KMS-11 (cell line): ENCODE measurements around the gene MYOZ3.

Source experiments
- H2AFZ ChIP-seq: fragments of 200-600 bp; sonication (generic); 2 replicates; pipeline ENCODE4 v1.6.1; 2016; ENCODE audit warnings: antibody characterized with exemption, mixed run types, low read depth
- H3K27ac ChIP-seq: fragments of 200-600 bp; sonication (generic); 2 replicates; pipeline ENCODE4 v1.6.1; 2016; ENCODE audit warnings: mild to moderate bottlenecking, mixed run types
- H3K27me3 ChIP-seq: fragments of 200-600 bp; sonication (generic); 2 replicates; pipeline ENCODE4 v1.6.1; 2017; ENCODE audit warnings: mild to moderate bottlenecking, low read depth, mixed run types, moderate library complexity; ENCODE audit not compliant: insufficient read depth
- H3K36me3 ChIP-seq: fragments of 200-600 bp; sonication (generic); 2 replicates; pipeline ENCODE4 v1.6.1; 2017; ENCODE audit warnings: mild to moderate bottlenecking, mixed run types; ENCODE audit not compliant: insufficient read depth
- H3K4me1 ChIP-seq: fragments of 200-600 bp; sonication (generic); 2 replicates; pipeline ENCODE4 v1.6.1; 2016; ENCODE audit warnings: mild to moderate bottlenecking, low read depth, mixed run types; ENCODE audit not compliant: poor library complexity, severe bottlenecking
- H3K4me2 ChIP-seq: fragments of 200-600 bp; sonication (generic); 2 replicates; pipeline ENCODE4 v1.7.0; 2016; ENCODE audit warnings: mild to moderate bottlenecking, mixed run types
- H3K4me3 ChIP-seq: fragments of 200-600 bp; sonication (generic); IDR thresholded peaks from 2 replicates; pipeline ENCODE4 v1.6.1; 2017; ENCODE audit warnings: low read depth, low read length, mixed read lengths; ENCODE audit not compliant: insufficient read depth
- H3K79me2 ChIP-seq: fragments of 200-600 bp; sonication (generic); 2 replicates; pipeline ENCODE4 v1.6.1; 2016; ENCODE audit warnings: low read depth, mixed run types; ENCODE audit not compliant: insufficient read depth
- H3K9ac ChIP-seq: fragments of 200-600 bp; sonication (generic); 2 replicates; pipeline ENCODE4 v1.6.1; 2016; ENCODE audit warnings: mild to moderate bottlenecking, mixed run types
- H4K20me1 ChIP-seq: fragments of 200-600 bp; sonication (generic); 2 replicates; pipeline ENCODE4 v1.6.1; 2016; ENCODE audit warnings: mild to moderate bottlenecking, mixed run types; ENCODE audit not compliant: insufficient read depth
- TF ChIP-seq, protein P1 (sequence below): fragments of 200-600 bp; sonication (generic); conservative IDR thresholded peaks from 2 replicates; pipeline ENCODE4 v1.6.1; 2017; ENCODE audit warnings: low read depth, mild to moderate bottlenecking, antibody characterized with exemption, low read length, moderate library complexity, mixed read lengths

Gene MYOZ3

GRCh38 chr5:150628936-150629485 lies 32.0 kb upstream of the MYOZ3 start:
- H3K27ac ChIP-seq = no peak overlapping the region
- H3K36me3 ChIP-seq = no peaks in the 10 kb centered on the region
- no peaks in the 10 kb centered on the region for H3K27me3 ChIP-seq
- no peak overlapping the region for H3K9ac ChIP-seq
- no peaks in the 10 kb centered on the region for H4K20me1 ChIP-seq
- H3K4me2 ChIP-seq = no peak overlapping the region
- no peaks in the 10 kb centered on the region for H3K79me2 ChIP-seq
- no peak overlapping the region for H2AFZ ChIP-seq
- TF ChIP-seq, protein P1, sequence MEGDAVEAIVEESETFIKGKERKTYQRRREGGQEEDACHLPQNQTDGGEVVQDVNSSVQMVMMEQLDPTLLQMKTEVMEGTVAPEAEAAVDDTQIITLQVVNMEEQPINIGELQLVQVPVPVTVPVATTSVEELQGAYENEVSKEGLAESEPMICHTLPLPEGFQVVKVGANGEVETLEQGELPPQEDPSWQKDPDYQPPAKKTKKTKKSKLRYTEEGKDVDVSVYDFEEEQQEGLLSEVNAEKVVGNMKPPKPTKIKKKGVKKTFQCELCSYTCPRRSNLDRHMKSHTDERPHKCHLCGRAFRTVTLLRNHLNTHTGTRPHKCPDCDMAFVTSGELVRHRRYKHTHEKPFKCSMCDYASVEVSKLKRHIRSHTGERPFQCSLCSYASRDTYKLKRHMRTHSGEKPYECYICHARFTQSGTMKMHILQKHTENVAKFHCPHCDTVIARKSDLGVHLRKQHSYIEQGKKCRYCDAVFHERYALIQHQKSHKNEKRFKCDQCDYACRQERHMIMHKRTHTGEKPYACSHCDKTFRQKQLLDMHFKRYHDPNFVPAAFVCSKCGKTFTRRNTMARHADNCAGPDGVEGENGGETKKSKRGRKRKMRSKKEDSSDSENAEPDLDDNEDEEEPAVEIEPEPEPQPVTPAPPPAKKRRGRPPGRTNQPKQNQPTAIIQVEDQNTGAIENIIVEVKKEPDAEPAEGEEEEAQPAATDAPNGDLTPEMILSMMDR = no peak
- no peak overlapping the region for H3K4me3 ChIP-seq
- peaks cover 12% of the 10 kb centered on the region for H3K4me1 ChIP-seq

GRCh38 chr5:150630016-150630415 lies 31.0 kb upstream of the MYOZ3 start:
- no peaks in the 10 kb centered on the region for H4K20me1 ChIP-seq
- no peak overlapping the region for H3K9ac ChIP-seq
- no peak overlapping the region for H3K4me2 ChIP-seq
- no peaks in the 10 kb centered on the region for H3K27me3 ChIP-seq
- H3K27ac ChIP-seq = no peak overlapping the region
- no peak overlapping the region for H3K4me3 ChIP-seq
- TF ChIP-seq, protein P1 = no peak
- H3K36me3 ChIP-seq = no peaks in the 10 kb centered on the region
- H2AFZ ChIP-seq = no peak overlapping the region
- no peaks in the 10 kb centered on the region for H3K79me2 ChIP-seq
- H3K4me1 ChIP-seq = peaks cover 12% of the 10 kb centered on the region

GRCh38 chr5:150630461-150631325 lies 30.4 kb upstream of the MYOZ3 start:
- no peaks in the 10 kb centered on the region for H4K20me1 ChIP-seq
- no peak overlapping the region for H3K4me2 ChIP-seq
- no peak overlapping the region for H3K27ac ChIP-seq
- H3K36me3 ChIP-seq = no peaks in the 10 kb centered on the region
- H3K4me3 ChIP-seq = no peak overlapping the region
- TF ChIP-seq, protein P1 = no peak
- H3K79me2 ChIP-seq = no peaks in the 10 kb centered on the region
- H3K27me3 ChIP-seq = no peaks in the 10 kb centered on the region
- peaks cover 8% of the 10 kb centered on the region for H3K4me1 ChIP-seq
- H2AFZ ChIP-seq = no peak overlapping the region
- H3K9ac ChIP-seq = no peak overlapping the region

DNA sequence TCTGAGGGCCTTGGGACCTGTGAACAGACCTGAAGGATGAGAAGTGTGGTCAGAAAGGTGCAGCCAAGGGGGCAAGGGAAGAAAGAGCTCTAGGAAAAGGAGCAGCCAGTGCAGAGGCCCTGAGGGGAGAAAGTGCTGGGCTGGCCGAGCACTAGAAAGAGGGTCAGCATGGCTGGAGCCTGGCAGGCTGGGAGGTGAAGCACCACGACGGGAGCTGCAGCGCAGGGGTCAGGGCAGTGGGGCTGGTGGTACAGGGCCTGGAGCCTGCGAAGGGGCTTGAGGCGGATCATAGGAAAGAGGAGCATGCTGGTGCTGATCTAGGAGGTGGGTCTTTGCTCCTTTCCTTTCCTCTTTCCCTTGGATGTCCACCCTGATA lies 29.7 kb upstream of the MYOZ3 start:
- no peaks in the 10 kb centered on the region for H4K20me1 ChIP-seq
- no peak overlapping the region for H2AFZ ChIP-seq
- H3K79me2 ChIP-seq = no peaks in the 10 kb centered on the region
- no peak overlapping the region for H3K27ac ChIP-seq
- peaks cover 3% of the 10 kb centered on the region for H3K4me1 ChIP-seq
- no peak overlapping the region for H3K4me3 ChIP-seq
- TF ChIP-seq, protein P1 = no peak
- no peak overlapping the region for H3K9ac ChIP-seq
- H3K27me3 ChIP-seq = no peaks in the 10 kb centered on the region
- H3K36me3 ChIP-seq = no peaks in the 10 kb centered on the region
- H3K4me2 ChIP-seq = no peak overlapping the region
